Measurements from ENCODE around the gene ZNF467.

The ZNF467 gene

DNA sequence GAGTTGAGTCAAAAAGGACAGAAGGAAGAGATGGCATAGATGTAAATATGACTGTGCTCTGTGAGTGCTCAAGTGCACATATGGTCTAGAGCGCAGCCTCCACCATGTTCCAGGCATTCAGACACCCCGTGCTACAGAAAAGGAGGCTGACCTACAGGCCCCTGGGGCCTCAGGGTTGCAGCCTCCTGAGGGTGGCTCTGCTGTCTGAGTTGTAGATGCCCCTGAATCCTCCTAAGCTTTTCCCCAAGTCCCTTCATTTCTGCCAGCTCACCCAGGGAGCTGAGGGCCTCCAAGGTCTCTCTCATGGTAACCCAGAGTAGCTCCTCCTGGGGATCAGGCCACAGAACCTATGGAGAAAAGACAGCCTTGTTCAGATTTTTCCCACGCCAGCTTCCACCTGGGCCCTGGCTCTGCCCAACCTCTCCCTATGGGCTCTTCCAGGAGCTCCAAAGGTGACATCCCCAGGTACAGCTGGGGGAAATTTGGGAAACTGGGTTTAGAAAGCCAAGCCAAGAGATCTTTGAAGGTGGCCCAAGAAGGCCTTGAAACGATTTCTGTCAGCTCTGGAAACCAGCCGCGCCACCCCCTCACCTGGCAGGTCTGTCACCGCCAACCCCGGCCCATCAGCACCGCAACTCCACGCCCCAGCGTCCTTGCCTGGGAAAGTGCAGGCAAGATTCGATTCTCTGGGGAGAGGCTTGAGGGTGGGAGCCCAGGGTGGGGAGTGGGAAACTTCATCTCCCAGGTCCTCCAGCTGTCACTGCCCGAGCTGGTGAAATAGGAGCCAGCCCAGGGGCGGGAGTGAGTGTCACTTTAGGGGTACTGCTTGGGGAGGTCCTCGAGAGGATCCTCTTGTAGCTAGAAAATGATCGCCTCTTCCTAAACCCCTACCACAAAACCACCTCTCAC, 2.4 kb downstream of the ZNF467 start:
- DNase-seq (ENCODE audit: low spot score), result no peak

DNA sequence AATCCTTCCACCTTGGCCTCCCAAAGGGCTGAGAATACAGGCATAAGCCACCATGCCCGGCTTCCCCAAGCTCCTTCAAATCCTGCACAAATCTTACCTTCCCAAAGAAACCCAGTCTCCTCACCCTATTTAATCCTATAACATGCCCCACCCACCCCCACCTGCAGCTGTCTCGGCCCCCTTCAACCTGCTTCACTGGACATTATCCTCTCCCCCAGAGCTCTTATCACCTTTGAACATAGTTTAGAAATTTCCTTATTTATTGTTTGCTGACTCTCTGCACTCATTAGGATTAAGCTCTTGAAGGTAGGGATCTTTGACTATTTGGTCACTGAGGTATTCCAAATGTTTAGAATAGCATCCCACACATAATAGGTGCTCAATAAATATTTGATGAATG, 3.5 kb downstream of the ZNF467 start:
- DNase-seq (ENCODE audit: low spot score), result no peak

DNA sequence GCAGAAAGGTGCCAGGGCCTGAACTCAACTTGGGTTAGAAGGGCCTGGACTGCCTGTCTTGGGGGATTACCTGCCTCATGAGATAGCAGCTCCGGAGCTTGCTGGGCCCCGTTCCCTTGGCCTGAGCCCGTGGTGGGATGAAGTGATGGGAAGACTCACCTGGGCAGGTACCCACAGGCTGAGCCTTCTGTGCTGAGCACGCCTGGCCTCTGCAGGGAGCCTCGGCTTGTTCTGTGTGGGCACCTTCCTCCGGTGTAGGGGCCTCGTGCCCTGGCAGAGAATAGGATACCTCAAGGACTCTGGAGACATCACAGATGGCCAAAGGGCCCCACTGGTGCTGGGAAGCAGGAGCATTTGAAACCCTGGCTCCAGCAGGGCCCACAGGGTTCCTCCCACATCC, 4.5 kb downstream of the ZNF467 start:
- no peak for DNase-seq (ENCODE audit: low spot score)

DNA sequence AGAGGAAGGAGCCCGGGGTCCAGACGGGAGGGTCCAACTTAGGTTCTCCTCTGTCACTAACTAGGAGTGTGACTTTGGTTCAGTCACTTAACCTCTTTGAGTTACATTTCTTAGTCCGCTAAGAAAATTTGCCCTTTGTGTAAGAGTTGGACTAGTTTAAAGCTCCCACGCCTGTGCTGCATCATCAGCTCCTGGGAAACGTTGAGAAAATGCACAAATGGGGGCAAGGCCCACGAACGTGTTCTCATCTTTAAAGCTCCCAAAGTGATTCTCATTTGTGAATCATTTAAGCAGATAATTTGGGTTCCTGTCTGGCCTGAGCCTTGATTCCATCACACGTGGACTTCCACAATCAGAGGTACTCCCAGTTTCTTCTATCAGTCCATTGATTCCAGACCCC, 6.3 kb downstream of the ZNF467 start:
- no peak for DNase-seq (ENCODE audit: low spot score)

DNA sequence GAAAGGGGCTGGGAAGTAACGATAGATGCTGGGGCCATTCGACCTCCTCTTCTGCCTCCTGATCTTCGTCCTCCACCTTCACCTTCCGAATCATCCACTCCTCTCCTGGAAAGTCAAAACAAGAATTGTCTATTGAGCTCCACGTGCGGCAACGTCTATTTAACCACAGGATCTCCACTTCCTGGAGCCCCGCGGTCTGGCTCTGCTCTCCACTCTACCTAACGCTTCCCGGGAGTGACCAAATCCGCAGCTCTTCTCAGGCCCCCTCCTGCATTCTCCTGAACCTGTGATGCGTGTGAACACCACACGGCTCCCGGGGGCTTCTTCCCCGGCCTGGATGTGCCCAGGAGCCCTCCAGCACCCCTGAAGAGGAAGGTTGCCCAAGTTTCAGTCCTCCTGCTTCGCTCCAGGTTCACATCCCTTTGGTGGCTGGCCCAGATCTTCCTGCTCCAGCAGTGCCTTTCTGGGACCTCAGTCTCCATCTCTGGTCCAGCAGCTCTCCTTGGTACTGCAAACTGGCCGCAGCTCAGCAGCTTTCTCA, 7.2 kb downstream of the ZNF467 start:
- no peak for DNase-seq (ENCODE audit: low spot score)

DNA sequence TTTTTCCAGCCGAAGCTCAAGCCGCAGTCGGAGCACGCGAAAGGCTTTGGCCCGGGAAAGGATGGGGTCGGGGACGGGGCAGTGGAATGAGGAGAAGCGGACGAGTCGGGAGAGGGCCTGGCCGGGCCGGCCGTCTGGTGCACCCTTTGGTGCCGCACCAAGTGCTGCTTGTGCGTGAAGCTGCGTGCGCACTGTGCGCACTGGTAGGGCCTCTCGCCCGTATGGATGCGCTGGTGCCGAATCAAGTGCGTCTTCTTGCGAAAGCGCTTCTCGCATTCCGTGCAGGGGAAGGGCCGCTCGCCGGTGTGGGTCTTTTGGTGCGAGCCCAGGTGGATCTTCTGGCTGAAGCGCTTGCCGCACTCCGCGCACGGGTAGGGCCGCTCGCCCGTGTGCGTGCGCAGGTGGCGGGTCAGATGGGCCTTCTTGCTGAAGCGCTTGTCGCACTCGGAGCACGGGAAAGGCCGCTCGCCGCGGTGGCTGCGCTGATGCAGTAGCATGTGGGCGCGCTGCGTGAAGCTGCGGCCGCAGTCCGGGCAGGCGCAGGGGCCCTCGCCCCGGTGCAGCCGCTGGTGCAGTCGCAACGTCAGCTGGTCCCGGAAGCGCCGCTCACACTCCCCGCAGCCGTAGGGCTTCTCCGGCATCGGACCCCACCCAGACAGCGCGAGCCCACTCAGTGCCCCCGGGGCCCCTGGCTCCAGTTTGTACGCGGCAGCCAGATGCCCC, 7.8 kb downstream of the ZNF467 start:
- DNase-seq (ENCODE audit: low spot score), result no peak

DNA sequence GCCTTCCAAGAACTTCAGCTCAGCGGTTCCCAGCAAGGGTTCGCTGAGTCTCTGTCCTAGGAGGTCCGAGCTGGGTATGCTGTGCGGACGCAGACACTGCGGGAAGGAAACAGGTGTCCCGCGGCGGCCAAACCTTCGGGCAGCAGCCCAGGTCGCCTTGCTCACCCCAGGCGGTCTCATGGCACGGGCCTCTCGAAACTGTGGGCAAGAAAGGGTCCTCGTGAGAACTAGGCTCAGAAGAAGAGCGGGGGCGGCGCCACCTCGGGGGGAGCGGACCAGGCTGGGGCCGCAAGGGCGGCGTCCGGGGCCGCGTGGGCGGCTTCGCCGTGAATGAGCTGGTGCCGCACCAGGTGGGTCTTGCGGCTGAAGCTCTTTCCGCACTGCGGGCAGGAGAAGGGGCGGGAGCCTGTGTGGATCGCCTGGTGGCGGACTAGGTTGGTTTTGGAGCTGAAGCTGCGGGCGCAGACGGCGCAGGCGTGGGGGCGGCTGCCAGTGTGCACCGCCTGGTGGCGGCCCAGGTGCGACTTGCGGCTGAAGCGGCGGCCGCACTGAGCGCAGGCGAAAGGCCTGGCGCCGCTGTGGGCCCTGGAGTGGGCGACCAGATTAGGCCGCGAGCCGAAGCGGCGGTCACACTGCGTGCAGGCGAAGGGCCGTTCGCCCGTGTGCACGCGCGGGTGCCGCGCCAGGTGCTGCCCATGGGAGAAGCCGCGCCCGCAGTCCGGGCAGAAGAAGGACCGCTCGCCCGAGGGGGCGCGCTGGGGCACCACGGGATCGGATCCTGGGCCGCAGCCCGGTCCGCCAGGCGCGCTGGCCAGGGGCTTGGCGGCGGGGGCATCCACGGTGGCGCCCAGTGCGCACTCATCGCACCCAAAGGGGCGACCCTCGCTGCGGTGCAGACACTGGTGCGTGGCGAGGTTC, 8.6 kb downstream of the ZNF467 start:
- no peak for DNase-seq (ENCODE audit: low spot score)

DNA sequence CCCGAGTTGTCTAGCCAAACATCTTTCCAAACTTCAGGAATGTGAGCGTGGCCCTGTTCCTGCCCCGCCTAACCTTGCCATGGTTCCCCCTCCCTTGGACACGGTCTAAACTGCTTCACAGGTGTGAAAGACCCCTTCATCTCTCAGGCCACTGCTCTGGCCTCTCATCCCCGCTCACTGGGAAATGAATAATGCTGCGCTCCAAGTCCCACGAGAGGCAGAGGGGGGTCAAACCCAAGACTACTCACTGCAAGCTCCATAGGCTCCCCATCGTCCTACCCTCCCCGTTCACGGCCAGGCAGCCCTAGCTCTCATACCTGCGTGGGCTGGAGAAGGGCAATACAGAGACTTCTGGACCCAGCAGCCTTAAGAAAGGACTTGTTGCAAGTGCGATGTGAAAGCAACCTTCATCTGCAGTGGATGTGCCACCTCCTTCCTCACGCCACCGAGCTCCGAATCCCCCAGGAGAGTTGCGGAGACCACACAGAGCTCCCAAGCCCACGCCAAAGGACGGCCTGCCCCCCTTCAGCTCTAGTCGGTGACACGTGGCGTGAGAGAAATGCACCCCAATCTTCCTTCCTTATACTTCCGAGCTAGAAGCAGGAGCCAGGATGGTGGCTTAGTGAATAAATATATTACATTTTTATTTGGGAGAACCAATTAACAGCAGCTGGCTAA, 9.7 kb downstream of the ZNF467 start:
- DNase-seq (ENCODE audit: low spot score), result no peak

DNA sequence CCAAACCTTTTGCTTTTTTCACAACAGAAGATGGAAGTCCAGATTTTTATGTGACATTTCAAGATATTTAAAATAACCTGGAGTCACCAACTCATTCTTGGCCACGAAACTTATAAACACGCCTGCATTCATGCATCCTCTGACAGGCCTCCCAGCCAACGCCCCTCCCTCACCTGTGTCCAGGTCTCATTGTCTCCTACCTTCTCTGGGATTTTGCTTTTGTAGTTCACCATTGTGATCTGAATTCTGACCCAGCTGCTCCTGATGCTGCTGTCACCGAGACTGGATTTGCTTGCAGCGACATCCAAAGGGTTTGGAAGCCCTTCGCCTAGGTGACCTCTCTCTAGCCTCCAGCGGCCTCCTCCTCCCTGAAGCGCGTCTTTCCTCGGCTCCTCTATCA, 10.8 kb downstream of the ZNF467 start:
- DNase-seq (ENCODE audit: low spot score), result no peak

DNA sequence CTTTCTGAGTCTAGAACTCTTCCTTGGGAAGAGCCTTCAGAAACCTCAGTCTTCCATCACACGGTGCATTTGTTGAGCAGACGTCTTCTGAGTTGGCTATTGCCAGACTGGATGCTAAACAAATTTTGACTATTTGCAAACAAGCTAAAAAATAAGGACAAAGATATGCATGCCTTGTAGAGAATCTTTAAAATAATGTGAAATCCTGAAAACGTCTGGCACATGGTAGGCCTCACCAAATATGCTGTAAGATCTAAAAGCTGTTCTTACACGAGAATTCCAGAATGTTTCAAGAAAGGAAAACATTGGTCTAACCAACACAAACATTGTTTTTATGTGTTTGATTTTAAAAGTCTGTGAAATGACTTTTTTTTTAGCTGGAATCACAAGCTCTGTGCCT, 11.3 kb downstream of the ZNF467 start:
- no peak for DNase-seq (ENCODE audit: low spot score)

DNA sequence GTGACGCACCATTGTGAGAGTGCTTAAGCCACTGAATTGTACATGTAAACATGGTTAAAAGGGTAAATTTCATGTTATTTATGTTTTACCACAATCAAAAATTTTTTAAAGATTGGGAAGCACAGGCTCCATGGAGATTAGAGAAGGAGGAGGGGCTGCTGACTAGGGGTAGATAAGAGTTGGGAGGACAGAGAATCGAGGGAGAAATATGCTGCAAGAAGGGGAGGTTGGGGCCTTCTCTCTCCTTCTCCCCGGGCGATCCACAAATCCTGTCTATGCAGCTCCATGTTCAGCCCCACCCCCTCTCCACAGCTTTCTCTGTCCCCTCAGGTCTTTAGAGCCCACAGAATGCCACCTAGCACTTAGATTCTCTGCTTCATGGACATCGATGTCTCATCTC, 12.1 kb downstream of the ZNF467 start:
- no peak for DNase-seq (ENCODE audit: low spot score)

DNA sequence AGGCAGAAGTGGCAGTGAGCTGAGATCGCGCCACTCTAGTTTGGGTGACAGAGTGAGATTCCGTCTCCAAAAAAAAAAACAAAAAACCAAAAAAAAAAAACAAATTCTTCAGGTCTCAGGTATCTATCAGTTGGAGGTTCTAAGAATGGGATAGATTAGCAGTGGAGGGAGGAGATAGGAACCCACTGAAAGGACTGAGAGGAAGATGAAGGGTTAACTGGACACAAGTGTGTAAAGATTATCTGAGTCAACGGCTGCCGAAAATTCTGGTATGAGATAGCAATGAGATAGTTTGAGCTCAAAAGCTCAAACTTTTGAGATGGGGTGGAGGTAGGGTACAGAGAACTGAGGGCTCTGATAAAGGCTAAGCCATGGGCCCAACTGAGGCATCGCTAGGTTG, 12.8 kb downstream of the ZNF467 start:
- DNase-seq (ENCODE audit: low spot score), result no peak

DNA sequence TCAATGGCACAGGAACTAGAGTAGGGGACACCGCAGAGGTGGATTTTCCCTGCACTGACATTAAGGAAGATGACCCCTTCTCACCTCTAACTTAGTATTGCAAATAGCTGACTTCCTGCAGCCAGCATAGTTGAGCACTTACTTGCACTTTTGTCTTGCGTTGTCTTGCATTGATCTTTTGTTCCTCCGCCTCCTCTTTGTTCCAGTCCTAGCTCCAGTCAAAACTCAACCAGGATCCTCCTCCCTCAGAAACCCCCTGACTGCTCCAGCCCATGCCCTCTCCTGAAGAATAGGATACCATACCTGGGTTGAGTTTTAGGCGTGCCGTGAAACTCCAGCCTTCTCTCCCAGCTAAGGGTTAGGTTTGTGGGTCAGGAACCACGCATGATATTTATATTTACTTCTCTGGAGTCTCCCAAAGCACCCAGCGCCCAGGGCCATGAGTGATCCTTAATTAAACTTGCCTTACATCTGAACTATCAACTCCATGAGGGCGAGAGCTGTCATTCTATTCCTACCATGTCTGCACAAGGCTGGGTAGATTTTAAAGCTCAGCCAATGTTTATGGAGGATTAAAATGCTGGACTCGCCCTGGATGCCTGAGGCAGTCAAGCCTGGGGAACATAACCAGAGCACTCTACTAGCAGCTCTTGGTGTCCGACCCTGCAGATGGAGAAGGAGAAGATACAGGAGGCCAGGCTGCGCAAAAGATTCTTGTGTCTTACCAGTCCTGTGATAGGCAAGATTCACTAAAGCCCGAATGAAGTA, 14.1 kb downstream of the ZNF467 start:
- no peak for DNase-seq (ENCODE audit: low spot score)

DNA sequence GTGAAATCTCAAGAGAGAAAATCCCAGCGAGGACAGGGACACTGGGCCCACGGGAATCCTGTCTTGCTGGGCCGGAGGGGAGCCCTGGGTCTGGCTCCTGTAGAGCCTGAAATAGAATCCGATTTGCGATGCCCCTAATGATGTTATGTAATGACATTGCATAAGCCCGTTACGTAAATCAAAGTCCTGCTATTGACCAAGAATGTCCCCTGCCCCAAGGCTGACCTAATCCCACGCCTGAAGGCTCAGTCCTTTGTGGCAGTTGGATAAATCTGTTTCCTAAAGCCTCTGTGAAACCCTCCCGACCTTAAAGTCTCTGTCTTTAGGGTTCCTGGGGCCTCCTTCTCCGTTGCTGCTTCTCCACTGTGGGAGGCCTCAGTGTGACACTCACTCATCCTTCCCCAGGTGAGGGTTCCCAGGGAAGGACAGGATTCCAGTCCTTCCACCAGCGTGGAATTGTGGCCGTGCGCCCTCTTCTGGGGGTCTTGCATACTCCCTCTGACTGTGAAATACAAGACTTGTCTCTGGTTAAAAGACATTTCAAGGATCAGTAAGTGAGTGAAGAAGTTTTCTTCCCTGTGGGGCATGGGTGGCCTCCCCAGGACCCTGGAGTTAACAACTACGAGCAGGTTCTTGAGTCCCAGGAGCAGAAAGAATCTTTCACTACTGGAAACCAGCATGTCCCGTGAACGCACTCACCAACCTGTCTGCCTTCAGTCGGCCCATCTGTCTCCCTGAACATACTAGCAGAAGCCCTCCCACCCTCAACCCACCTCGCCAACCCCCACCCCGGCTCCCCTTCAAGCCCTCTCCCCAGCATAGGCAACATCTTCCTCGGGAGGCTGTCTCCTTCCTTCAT, 19.8 kb downstream of the ZNF467 start:
- DNase-seq (ENCODE audit: low spot score), result peak; percentile 50

DNA sequence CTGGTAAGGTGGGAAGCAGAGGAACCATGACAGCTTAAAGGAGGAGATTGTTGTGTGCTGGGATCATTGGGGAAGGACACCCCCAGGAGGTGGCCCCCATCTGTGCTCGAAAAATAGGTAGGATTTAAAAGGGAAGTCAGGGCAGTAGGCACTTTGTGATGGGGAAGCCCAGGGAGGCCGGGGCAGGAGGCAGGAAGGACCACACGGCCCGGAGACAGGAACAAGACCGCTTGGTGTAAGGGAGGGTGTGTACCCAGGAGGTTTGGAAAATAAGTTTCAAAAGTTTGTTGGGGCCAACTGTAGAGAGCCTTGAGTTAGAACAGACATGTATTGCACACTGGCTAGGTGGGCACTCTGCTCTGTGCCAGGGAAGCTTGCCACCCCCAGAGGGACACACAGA, 20.7 kb downstream of the ZNF467 start:
- DNase-seq (ENCODE audit: low spot score), result no peak

DNA sequence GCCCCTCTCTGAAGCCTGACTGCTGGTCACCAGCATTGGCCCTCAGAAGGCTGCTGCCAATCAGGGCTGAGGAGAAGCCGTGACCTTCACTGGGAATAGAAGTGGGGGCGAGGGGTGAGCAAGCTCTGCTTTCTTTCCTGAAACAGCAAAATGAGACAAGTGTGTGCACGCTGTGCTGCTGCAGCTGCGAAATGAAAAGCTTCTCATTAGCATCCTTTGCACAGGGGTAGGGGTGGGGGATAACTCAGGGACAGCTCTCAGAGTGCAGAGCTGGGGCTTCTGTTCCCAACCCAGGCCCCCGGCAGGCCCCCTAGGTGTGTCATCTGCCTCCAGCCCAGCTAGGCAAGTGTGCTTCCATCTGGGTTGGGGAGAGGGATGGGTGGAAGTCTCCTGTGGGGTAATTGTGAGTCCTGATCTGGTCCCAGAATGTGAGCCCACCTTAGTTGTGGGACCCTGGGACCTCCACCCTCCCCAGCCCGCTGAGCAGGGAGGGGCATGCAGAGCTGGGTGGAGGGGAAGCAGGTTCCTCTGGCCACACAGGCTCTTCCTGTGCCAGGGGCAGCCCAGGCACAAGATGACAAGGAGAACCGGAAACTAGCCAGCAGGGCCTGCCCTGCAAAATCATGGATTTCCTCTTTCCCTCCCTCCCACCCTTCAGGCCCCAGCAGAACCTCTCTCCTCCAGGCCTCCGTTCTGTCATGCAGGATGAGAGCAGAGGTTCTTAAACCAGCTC, 22.2 kb downstream of the ZNF467 start:
- no peak for DNase-seq (ENCODE audit: low spot score)

DNA sequence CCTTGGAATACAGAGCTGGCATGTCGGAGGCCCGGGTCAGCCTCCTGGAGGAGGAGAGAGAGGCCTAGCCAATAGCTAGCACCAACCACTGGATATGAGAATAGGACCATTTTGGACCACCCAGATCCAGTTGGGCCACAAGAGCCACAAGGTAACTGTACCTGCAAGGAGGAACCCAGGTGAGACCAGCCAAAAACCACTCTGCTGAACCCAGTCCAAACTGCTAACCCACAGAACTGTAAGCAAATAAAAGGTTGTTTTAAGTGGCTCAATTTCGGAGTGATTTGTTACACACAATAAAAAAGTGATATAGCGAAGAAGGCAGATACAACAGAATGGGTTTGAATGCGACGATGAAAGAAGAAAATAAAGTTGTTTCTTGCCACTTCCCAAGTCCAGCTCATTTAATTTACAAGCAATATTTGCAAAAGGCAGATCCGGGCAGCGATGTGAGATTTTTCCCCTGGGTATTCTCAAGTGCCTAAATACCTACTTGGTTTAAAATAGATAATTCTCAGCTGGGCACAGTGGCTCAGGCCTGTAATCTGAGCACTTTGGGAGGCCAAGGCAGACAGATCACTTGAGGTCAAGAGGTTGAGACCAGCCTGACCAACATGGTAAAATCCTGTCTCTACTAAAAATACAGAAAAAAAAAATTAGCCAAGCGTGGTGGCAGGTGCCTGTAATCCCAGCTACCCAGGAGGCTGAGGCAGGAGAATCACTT, 23.1 kb downstream of the ZNF467 start:
- DNase-seq (ENCODE audit: low spot score), result no peak

DNA sequence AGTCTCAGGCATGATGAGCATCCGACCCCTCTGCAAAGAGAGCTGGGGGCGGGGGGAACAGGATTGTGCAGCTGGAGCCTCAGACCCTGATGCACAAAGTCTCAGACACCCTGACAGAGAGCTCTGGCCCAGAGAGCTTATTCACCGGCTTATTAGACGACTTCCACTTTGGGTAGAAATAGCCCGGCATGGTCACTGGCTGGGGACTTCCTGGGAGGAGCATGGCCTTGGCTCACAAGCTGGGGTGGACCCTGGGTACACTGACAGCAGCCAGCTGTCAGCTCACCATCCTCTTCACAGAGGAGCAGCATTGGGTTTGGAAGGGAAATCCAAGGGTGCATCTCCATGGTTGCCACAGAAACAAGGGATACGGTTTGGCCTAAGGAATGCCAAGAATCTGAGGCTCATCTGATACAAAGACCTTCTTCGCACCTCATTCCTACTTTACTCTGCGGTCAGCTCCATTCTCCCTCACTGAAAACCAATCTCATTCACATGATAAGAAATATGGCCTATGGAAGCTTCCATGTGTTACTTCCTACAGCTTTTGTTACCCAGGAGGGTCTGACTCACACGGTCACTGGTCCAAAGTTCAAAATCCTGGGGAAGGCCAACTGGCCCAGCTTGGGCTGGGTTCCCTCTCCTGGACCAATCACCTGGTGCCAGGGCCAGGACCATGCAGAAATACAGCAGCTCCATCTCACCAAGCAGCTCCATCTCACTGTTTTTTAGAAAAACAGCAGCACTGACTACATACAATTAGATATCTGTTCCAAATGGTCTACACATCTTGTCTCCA, 25.1 kb downstream of the ZNF467 start:
- no peak for DNase-seq (ENCODE audit: low spot score)
